Thyroid gland (tissue), 4 donors: ENCODE measurements around the gene AMIGO1. TPM values are rescaled to one million over a fixed set of nuclear protein-coding genes. Genes with fewer than 3 reads are reported as not detected.

Experiments
- DNase-seq, 2 donors: peaks; one replicate each; pipeline ENCODE4 v3.0.0-alpha.2; 2019
- H3K27ac ChIP-seq, 3 donors: fragments of 200-600 bp; sonication (generic); 1 replicate in 2 of 3; 2 replicates in 1 of 3; pipeline ENCODE4 v1.5.1; 2016 to 2019; ENCODE audit warnings: mild to moderate bottlenecking in 1 of 3, moderate library complexity in 1 of 3
- H3K27me3 ChIP-seq: fragments of 200-600 bp; sonication (generic); one replicate; pipeline ENCODE4 v1.5.1; 2019
- H3K36me3 ChIP-seq, 2 donors: fragments of 200-600 bp; sonication (generic); one replicate each; pipeline ENCODE4 v1.5.1; 2016 to 2019
- H3K4me1 ChIP-seq, 2 donors: fragments of 200-600 bp; sonication (generic); one replicate each; pipeline ENCODE4 v1.5.1; 2017 to 2019
- H3K4me3 ChIP-seq, 3 donors: fragments of 200-600 bp; sonication (generic); replicated peaks in 1 of 3; 1 replicate in 2 of 3; 2 replicates in 1 of 3; pipeline ENCODE4 v1.5.1; 2016; ENCODE audit warnings: mild to moderate bottlenecking in 1 of 3
- H3K9me3 ChIP-seq: fragments of 200-600 bp; sonication (generic); one replicate; pipeline ENCODE4 v1.5.1; 2017
- CTCF ChIP-seq, 6 experiments: fragments of 200-600 bp in 3 of 6; fragments of 450-650 bp in 3 of 6; sonication (generic) in 3 of 6; IDR thresholded peaks; one replicate each; pipeline ENCODE4 v1.5.1; 2016 to 2019; ENCODE audit warnings: antibody characterized with exemption in 6 of 6, mild to moderate bottlenecking in 2 of 6, inconsistent platforms in 1 of 6, moderate library complexity in 1 of 6
- POLR2A ChIP-seq, 2 donors: fragments of 450-650 bp; IDR thresholded peaks; one replicate each; pipeline ENCODE4 v1.6.1; 2017; ENCODE audit warnings: antibody characterized with exemption in 2 of 2, mild to moderate bottlenecking in 2 of 2, moderate library complexity in 1 of 2
- WGBS, 2 donors: methylation state at CpG; one replicate each; pipeline ENCODE4 v1.1.5; 2017; 5-methylcytosine and 5-hydroxymethylcytosine counted together
- intact Hi-C: fragments of 100-400 bp; cut with DNase I; formaldehyde crosslinking; loops from one replicate; pipeline ENCODE4 v1.15.1; 2023
- total RNA-seq, 4 donors: library from RNA; depleted of rRNA; stranded (reverse); fragments of >200 nt; gene quantifications; one replicate each; pipeline ENCODE4 v1.2.3, GENCODE V29; 2016

AMIGO1 gene
- total RNA-seq, 4 donors from 2014 or later, result 13.5 to 14.0 (median 13.8) TPM

- Histone ChIP-seq H3K27me3 (no peaks in the 10 kb centered on the region), H3K4me1 (peaks cover 8 to 13% of the 10 kb centered on the region in 2 donors), H3K36me3 (no peaks in the 10 kb centered on the region), H3K27ac (no peak overlapping the region), H3K4me3 (no peak overlapping the region), H3K9me3 (no peaks in the 10 kb centered on the region)
- TF ChIP-seq CTCF (IDR thresholded peaks at IDR 0.05), result no peak
- no peak for TF ChIP-seq POLR2A (IDR thresholded peaks at IDR 0.05)
- no peak for DNase-seq
- WGBS, 2 donors, result 86 to 89% methylated on average over 2 of the region's 2 CpGs
- intact Hi-C loops, result no loop called here
Observed at GRCh38 chr1:109513110-109513710, 3.7 kb upstream of the AMIGO1 start.

- WGBS, 2 donors, result 58 to 76% methylated on average over 7 of the region's 7 CpGs
- intact Hi-C loops, result no loop called here
- no peak overlapping the region for H3K27ac ChIP-seq
Observed at GRCh38 chr1:109508873-109509175, 703 bp downstream of the AMIGO1 start.

GRCh38 chr1:109508001-109508872, 1.3 kb downstream of the AMIGO1 start:
- Histone ChIP-seq H3K27me3 (no peaks in the 10 kb centered on the region), H3K27ac (no peak overlapping the region), H3K9me3 (no peaks in the 10 kb centered on the region), H3K36me3 (no peaks in the 10 kb centered on the region), H3K4me1 (peaks cover 12 to 16% of the 10 kb centered on the region in 2 donors), H3K4me3 (no peak overlapping the region)
- no peak for DNase-seq
- TF ChIP-seq CTCF (IDR thresholded peaks at IDR 0.05), result no peak
- TF ChIP-seq POLR2A (IDR thresholded peaks at IDR 0.05), result no peak
- 92 to 95% methylated on average over 20 to 25 of the region's 25 CpGs for WGBS, 2 donors
- intact Hi-C loops, result no loop called here

More at GRCh38 chr1:109508873-109509175, 703 bp downstream of the AMIGO1 start:
- no peaks in the 10 kb centered on the region for H3K27me3 ChIP-seq
- H3K4me3 ChIP-seq, result peak overlapping the region in 2 of 3 donors; percentile 18 to 86
- no peak for DNase-seq
- no peaks in the 10 kb centered on the region for H3K9me3 ChIP-seq
- H3K36me3 ChIP-seq, result no peaks in the 10 kb centered on the region
- TF ChIP-seq CTCF (IDR thresholded peaks at IDR 0.05) (no peak), POLR2A (IDR thresholded peaks at IDR 0.05) (no peak)
- peaks cover 12 to 16% of the 10 kb centered on the region in 2 donors for H3K4me1 ChIP-seq

GRCh38 chr1:109504974-109505373, 4.6 kb downstream of the AMIGO1 start:
- Histone ChIP-seq H3K4me1 (peaks cover 6 to 11% of the 10 kb centered on the region in 2 donors), H3K9me3 (no peaks in the 10 kb centered on the region), H3K27ac (no peak overlapping the region), H3K36me3 (peaks cover 3 to 5% of the 10 kb centered on the region in 2 donors), H3K27me3 (no peaks in the 10 kb centered on the region), H3K4me3 (no peak overlapping the region)
- no peak for DNase-seq
- WGBS, 2 donors, result 88 to 93% methylated on average over 1 of the region's 1 CpG
- TF ChIP-seq CTCF (IDR thresholded peaks at IDR 0.05) (no peak), POLR2A (IDR thresholded peaks at IDR 0.05) (no peak)
- intact Hi-C loops, result no loop called here

GRCh38 chr1:109503935-109504334, 5.6 kb downstream of the AMIGO1 start:
- WGBS, 2 donors, result 73 to 80% methylated on average over 5 of the region's 5 CpGs
- no peak for TF ChIP-seq CTCF (IDR thresholded peaks at IDR 0.05)
- TF ChIP-seq POLR2A (IDR thresholded peaks at IDR 0.05), result no peak
- no peak overlapping the region for H3K4me3 ChIP-seq
- H3K27me3 ChIP-seq, result no peaks in the 10 kb centered on the region
- DNase-seq, result no peak
- intact Hi-C loops, result no loop called here
- H3K9me3 ChIP-seq, result no peaks in the 10 kb centered on the region
- no peak overlapping the region for H3K27ac ChIP-seq
- peaks cover 4 to 15% of the 10 kb centered on the region in 2 donors for H3K4me1 ChIP-seq
- H3K36me3 ChIP-seq, result peaks cover 3 to 5% of the 10 kb centered on the region in 2 donors
